Natural killer cell (primary cell): ENCODE data around the gene B3GALT5. TPM values are rescaled to one million over a fixed set of nuclear protein-coding genes. Genes with fewer than 3 reads are reported as not detected.

Experiments used
- ATAC-seq, 3 donors: fragments of 150-1000 bp in 2 of 3; fragments of 200-7000 bp in 1 of 3; cut with Tn5 transposase; 1 replicate in 1 of 3; 2 replicates in 2 of 3; pipeline ENCODE4 v1.10.0; 2021; ENCODE audit warnings: mild to moderate bottlenecking in 2 of 3, moderate library complexity in 2 of 3
- DNase-seq, 2 donors: peaks; one replicate each; pipeline versions ENCODE4 v3.0.0 to v3.0.0-alpha.2; 2013 to 2021; ENCODE audit warnings: mixed read lengths in 1 of 2
- H3K27ac ChIP-seq: one replicate; pipeline ENCODE4 v1.5.1; 2013; ENCODE audit warnings: mild to moderate bottlenecking, low read length
- H3K27me3 ChIP-seq: one replicate; pipeline ENCODE4 v1.6.1; 2013; ENCODE audit warnings: low read length; ENCODE audit not compliant: control insufficient read depth, insufficient read depth
- H3K36me3 ChIP-seq: one replicate; pipeline ENCODE4 v1.6.1; 2013; ENCODE audit warnings: low read length; ENCODE audit not compliant: control insufficient read depth, insufficient read depth
- H3K4me1 ChIP-seq: one replicate; pipeline ENCODE4 v1.6.1; 2013; ENCODE audit warnings: low read length; ENCODE audit not compliant: control insufficient read depth, insufficient read depth
- H3K4me3 ChIP-seq: one replicate; pipeline ENCODE4 v1.5.1; 2013; ENCODE audit warnings: low read length
- H3K9me3 ChIP-seq: one replicate; pipeline ENCODE4 v1.6.1; 2013; ENCODE audit warnings: low read length; ENCODE audit not compliant: control insufficient read depth, insufficient read depth
- H3K27ac Mint-ChIP-seq, 2 donors: one replicate each; pipeline ENCODE4 v1.8.0; 2022; ENCODE audit warnings: mild to moderate bottlenecking in 2 of 2, mixed read lengths in 2 of 2, moderate library complexity in 1 of 2
- H3K27me3 Mint-ChIP-seq, 2 donors: one replicate each; pipeline ENCODE4 v1.8.0; 2022; ENCODE audit warnings: low read depth in 2 of 2, mixed read lengths in 2 of 2
- H3K36me3 Mint-ChIP-seq: one replicate; pipeline ENCODE4 v1.8.0; 2022; ENCODE audit warnings: mixed read lengths
- H3K4me1 Mint-ChIP-seq, 2 donors: one replicate each; pipeline ENCODE4 v1.8.0; 2022; ENCODE audit warnings: mixed read lengths in 2 of 2
- H3K4me3 Mint-ChIP-seq: one replicate; pipeline ENCODE4 v1.8.0; 2022; ENCODE audit warnings: mild to moderate bottlenecking, moderate library complexity, mixed read lengths
- H3K9me3 Mint-ChIP-seq, 2 donors: one replicate each; pipeline ENCODE4 v1.8.0; 2022; ENCODE audit warnings: mixed read lengths in 2 of 2
- CTCF ChIP-seq: fragments of 200-600 bp; IDR thresholded peaks from one replicate; pipeline ENCODE4 v1.8.0; 2022; ENCODE audit warnings: antibody characterized with exemption
- WGBS: methylation state at CpG from one replicate; pipeline ENCODE4 v1.1.7; 2013; ENCODE audit warnings: missing lambda C conversion rate; ENCODE audit not compliant: insufficient coverage; 5-methylcytosine and 5-hydroxymethylcytosine counted together
- intact Hi-C: fragments of 100-400 bp; cut with micrococcal nuclease; formaldehyde crosslinking; loops from one replicate; pipeline ENCODE4 v1.14.2; 2022
- total RNA-seq, 4 donors: library from RNA; stranded (reverse); fragments of 120-200 nt in 1 of 4; gene quantifications; one replicate each; pipeline versions ENCODE4 v1.2.3 to v1.2.4, GENCODE V29; 2013 to 2022

Gene B3GALT5
- total RNA-seq, 3 donors from 2014 or later (not counting 1 experiment from before 2014, with no cell fraction given), result 0.05 TPM; not detected in 2

- Mint-ChIP-seq H3K27me3 (peaks cover 0 to 5% of the 10 kb centered on the region in 2 donors), H3K4me3 (no peak overlapping the region), H3K27ac (no peak overlapping the region), H3K9me3 (no peaks in the 10 kb centered on the region), H3K4me1 (no peaks in the 10 kb centered on the region), H3K36me3 (no peaks in the 10 kb centered on the region)
- ATAC-seq, result no peak
- intact Hi-C loops, result no loop called here
- Histone ChIP-seq H3K4me1 (no peaks in the 10 kb centered on the region), H3K27ac (no peak overlapping the region), H3K36me3 (no peaks in the 10 kb centered on the region), H3K9me3 (no peaks in the 10 kb centered on the region), H3K27me3 (no peaks in the 10 kb centered on the region), H3K4me3 (no peak overlapping the region)
- no peak for DNase-seq
- 61% methylated on average over 17 of the region's 17 CpGs for WGBS
- TF ChIP-seq CTCF, result no peak
Observed at GRCh38 chr21:39601187-39601928, 11.4 kb upstream of the B3GALT5 start.

GRCh38 chr21:39602076-39602689, 10.6 kb upstream of the B3GALT5 start:
- ATAC-seq (no peak), DNase-seq (no peak)
- H3K4me3 ChIP-seq, result no peak overlapping the region
- Mint-ChIP-seq H3K36me3 (no peaks in the 10 kb centered on the region), H3K4me1 (no peaks in the 10 kb centered on the region), H3K27me3 (peaks cover 0 to 5% of the 10 kb centered on the region in 2 donors), H3K27ac (no peak overlapping the region), H3K4me3 (no peak overlapping the region), H3K9me3 (no peaks in the 10 kb centered on the region)
- H3K27me3 ChIP-seq, result no peaks in the 10 kb centered on the region
- H3K27ac ChIP-seq, result no peak overlapping the region
- TF ChIP-seq CTCF, result no peak
- no peaks in the 10 kb centered on the region for H3K4me1 ChIP-seq
- H3K36me3 ChIP-seq, result no peaks in the 10 kb centered on the region
- intact Hi-C loops, result no loop called here
- H3K9me3 ChIP-seq, result no peaks in the 10 kb centered on the region
- whole genome bisulfite sequencing, result 91% methylated on average over 14 of the region's 14 CpGs

GRCh38 chr21:39602793-39603192, 9.9 kb upstream of the B3GALT5 start:
- Histone ChIP-seq H3K36me3 (no peaks in the 10 kb centered on the region), H3K27me3 (no peaks in the 10 kb centered on the region), H3K27ac (no peak overlapping the region), H3K9me3 (no peaks in the 10 kb centered on the region), H3K4me3 (no peak overlapping the region), H3K4me1 (no peaks in the 10 kb centered on the region)
- Mint-ChIP-seq H3K27me3 (peaks cover 0 to 5% of the 10 kb centered on the region in 2 donors), H3K27ac (no peak overlapping the region), H3K4me1 (no peaks in the 10 kb centered on the region), H3K9me3 (no peaks in the 10 kb centered on the region), H3K36me3 (no peaks in the 10 kb centered on the region), H3K4me3 (no peak overlapping the region)
- ATAC-seq, result no peak
- no peak for DNase-seq
- intact Hi-C loops, result no loop called here
- WGBS, result 87% methylated on average over 3 of the region's 4 CpGs
- TF ChIP-seq CTCF, result no peak
